NB4 (cell line): ENCODE data around the gene ALPL.

Experiments used
- CTCF ChIP-seq: IDR thresholded peaks from one replicate; pipeline ENCODE4 v1.5.1; 2012; ENCODE audit warnings: low read depth, low read length
- MYC ChIP-seq: IDR thresholded peaks from 2 replicates; pipeline ENCODE4 v1.6.1; 2011; ENCODE audit warnings: low read depth, low read length
- POLR2A ChIP-seq: IDR thresholded peaks from 2 replicates; pipeline ENCODE4 v1.6.1; 2011; ENCODE audit warnings: mild to moderate bottlenecking; ENCODE audit not compliant: insufficient read length; ENCODE audit errors: extremely low read depth
- TF ChIP-seq, protein P1 (sequence below): IDR thresholded peaks from 2 replicates; pipeline ENCODE4 v1.6.1; 2011; ENCODE audit warnings: low read depth, low read length

GRCh38 chr1:21514245-21514644 lies 5.0 kb downstream of the ALPL start:
- no peak for TF ChIP-seq CTCF
- TF ChIP-seq POLR2A = no peak
- TF ChIP-seq, protein P1, sequence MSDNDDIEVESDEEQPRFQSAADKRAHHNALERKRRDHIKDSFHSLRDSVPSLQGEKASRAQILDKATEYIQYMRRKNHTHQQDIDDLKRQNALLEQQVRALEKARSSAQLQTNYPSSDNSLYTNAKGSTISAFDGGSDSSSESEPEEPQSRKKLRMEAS = no peak
- no peak for TF ChIP-seq MYC
